Mononuclear cell (primary cell): ENCODE data around the gene PDE9A. TPM values are rescaled to one million over a fixed set of nuclear protein-coding genes. Genes with fewer than 3 reads are reported as not detected.

Experiments
- H3K27me3 ChIP-seq: 2 replicates; pipeline ENCODE4 v1.6.0; 2011; ENCODE audit warnings: low read length, control low read depth; ENCODE audit not compliant: insufficient read depth
- H3K4me1 ChIP-seq: 2 replicates; pipeline ENCODE4 v1.5.1; 2011; ENCODE audit warnings: mild to moderate bottlenecking, low read length, control low read depth; ENCODE audit not compliant: insufficient read depth
- H3K4me3 ChIP-seq: 2 replicates; pipeline ENCODE4 v1.5.1; 2011; ENCODE audit warnings: mild to moderate bottlenecking, low read length, moderate library complexity
- H3K9me3 ChIP-seq: 2 replicates; pipeline ENCODE4 v1.5.1; 2011; ENCODE audit warnings: low read depth, mild to moderate bottlenecking, control low read depth, low read length
- total RNA-seq: library from RNA; depleted of rRNA; stranded (reverse); fragments of >200 nt; gene quantifications from one replicate; pipeline ENCODE4 v1.2.3, GENCODE V29; 2012

PDE9A gene
- total RNA-seq, 1 donor: 3.0 TPM

- Histone ChIP-seq H3K4me1 (no peaks in the 10 kb centered on the region), H3K4me3 (no peak overlapping the region), H3K9me3 (no peaks in the 10 kb centered on the region), H3K27me3 (no peaks in the 10 kb centered on the region)
Measured at GRCh38 chr21:42666023-42666747, 12.8 kb downstream of the PDE9A start.

GRCh38 chr21:42666925-42667324 lies 13.5 kb downstream of the PDE9A start:
- no peaks in the 10 kb centered on the region for H3K27me3 ChIP-seq
- no peak overlapping the region for H3K4me3 ChIP-seq
- H3K4me1 ChIP-seq: no peaks in the 10 kb centered on the region
- no peaks in the 10 kb centered on the region for H3K9me3 ChIP-seq

GRCh38 chr21:42668298-42668992 lies 15.0 kb downstream of the PDE9A start:
- Histone ChIP-seq H3K27me3 (no peaks in the 10 kb centered on the region), H3K4me1 (no peaks in the 10 kb centered on the region), H3K4me3 (no peak overlapping the region), H3K9me3 (no peaks in the 10 kb centered on the region)

GRCh38 chr21:42669041-42669440 lies 15.6 kb downstream of the PDE9A start:
- Histone ChIP-seq H3K9me3 (no peaks in the 10 kb centered on the region), H3K4me1 (no peaks in the 10 kb centered on the region), H3K27me3 (no peaks in the 10 kb centered on the region), H3K4me3 (no peak overlapping the region)

- Histone ChIP-seq H3K27me3 (no peaks in the 10 kb centered on the region), H3K4me3 (no peak overlapping the region), H3K4me1 (no peaks in the 10 kb centered on the region), H3K9me3 (no peaks in the 10 kb centered on the region)
Measured at GRCh38 chr21:42670058-42670880, 16.8 kb downstream of the PDE9A start.

GRCh38 chr21:42670884-42671283 lies 17.5 kb downstream of the PDE9A start:
- H3K4me1 ChIP-seq: no peaks in the 10 kb centered on the region
- no peak overlapping the region for H3K4me3 ChIP-seq

GRCh38 chr21:42671778-42672593 lies 18.6 kb downstream of the PDE9A start:
- Histone ChIP-seq H3K27me3 (no peaks in the 10 kb centered on the region), H3K9me3 (no peaks in the 10 kb centered on the region), H3K4me3 (no peak overlapping the region), H3K4me1 (no peaks in the 10 kb centered on the region)

More at GRCh38 chr21:42670884-42671283, 17.5 kb downstream of the PDE9A start:
- Histone ChIP-seq H3K9me3 (no peaks in the 10 kb centered on the region), H3K27me3 (no peaks in the 10 kb centered on the region)

GRCh38 chr21:42672699-42673458 lies 19.5 kb downstream of the PDE9A start:
- H3K4me3 ChIP-seq: no peak overlapping the region
- no peaks in the 10 kb centered on the region for H3K9me3 ChIP-seq
- H3K4me1 ChIP-seq: peaks cover 4% of the 10 kb centered on the region
- H3K27me3 ChIP-seq: no peaks in the 10 kb centered on the region

GRCh38 chr21:42673633-42674328 lies 20.4 kb downstream of the PDE9A start:
- Histone ChIP-seq H3K27me3 (no peaks in the 10 kb centered on the region), H3K4me3 (no peak overlapping the region), H3K4me1 (peaks cover 8% of the 10 kb centered on the region), H3K9me3 (no peaks in the 10 kb centered on the region)

GRCh38 chr21:42674351-42674940 lies 21.0 kb downstream of the PDE9A start:
- H3K27me3 ChIP-seq: no peaks in the 10 kb centered on the region
- no peaks in the 10 kb centered on the region for H3K9me3 ChIP-seq
- peaks cover 8% of the 10 kb centered on the region for H3K4me1 ChIP-seq
- no peak overlapping the region for H3K4me3 ChIP-seq

- H3K4me3 ChIP-seq: no peak overlapping the region
Measured at GRCh38 chr21:42675403-42675802, 22.0 kb downstream of the PDE9A start.

GRCh38 chr21:42676808-42677207 lies 23.4 kb downstream of the PDE9A start:
- no peaks in the 10 kb centered on the region for H3K9me3 ChIP-seq

More at GRCh38 chr21:42675403-42675802, 22.0 kb downstream of the PDE9A start:
- H3K27me3 ChIP-seq: no peaks in the 10 kb centered on the region
- no peaks in the 10 kb centered on the region for H3K9me3 ChIP-seq
- peaks cover 8% of the 10 kb centered on the region for H3K4me1 ChIP-seq

More at GRCh38 chr21:42676808-42677207, 23.4 kb downstream of the PDE9A start:
- no peak overlapping the region for H3K4me3 ChIP-seq
- H3K4me1 ChIP-seq: peaks cover 17% of the 10 kb centered on the region
- H3K27me3 ChIP-seq: no peaks in the 10 kb centered on the region
